GM12891 (cell line): ENCODE results near the gene PARVB.

ENCODE experiments used
- PAX5 ChIP-seq: IDR thresholded peaks from 2 replicates; pipeline ENCODE4 v1.6.1; 2011; ENCODE audit warnings: low read length, moderate library complexity, mild to moderate bottlenecking; ENCODE audit not compliant: insufficient read depth, severe bottlenecking
- POLR2A ChIP-seq: IDR thresholded peaks from 2 replicates; pipeline ENCODE4 v1.6.1; 2011; ENCODE audit warnings: low read depth, low read length, control low read depth
- POLR2AphosphoS5 ChIP-seq: IDR thresholded peaks from 2 replicates; pipeline ENCODE4 v1.6.1; 2011; ENCODE audit warnings: low read depth, low read length, control low read depth
- SPI1 ChIP-seq: IDR thresholded peaks from 2 replicates; pipeline ENCODE4 v1.6.1; 2011; ENCODE audit warnings: low read depth, low read length, control low read depth
- TAF1 ChIP-seq: IDR thresholded peaks from 2 replicates; pipeline ENCODE4 v1.6.1; 2011; ENCODE audit warnings: low read depth, low read length, control low read depth

GRCh38 chr22:43990044-43990443 lies 34.1 kb upstream of the PARVB start:
- TF ChIP-seq POLR2A, result no peak
- TF ChIP-seq POLR2AphosphoS5, result no peak
- no peak for TF ChIP-seq PAX5
- TF ChIP-seq TAF1, result no peak
- no peak for TF ChIP-seq SPI1
